GM18909 (cell line): ENCODE results near the gene UCK1.

ENCODE experiments used
- ATAC-seq: cut with Tn5 transposase; IDR thresholded peaks from one replicate; pipeline ENCODE4 v1.9.1; 2021; ENCODE audit warnings: mild to moderate bottlenecking; ENCODE audit not compliant: unreplicated experiment, poor library complexity

The UCK1 gene

DNA sequence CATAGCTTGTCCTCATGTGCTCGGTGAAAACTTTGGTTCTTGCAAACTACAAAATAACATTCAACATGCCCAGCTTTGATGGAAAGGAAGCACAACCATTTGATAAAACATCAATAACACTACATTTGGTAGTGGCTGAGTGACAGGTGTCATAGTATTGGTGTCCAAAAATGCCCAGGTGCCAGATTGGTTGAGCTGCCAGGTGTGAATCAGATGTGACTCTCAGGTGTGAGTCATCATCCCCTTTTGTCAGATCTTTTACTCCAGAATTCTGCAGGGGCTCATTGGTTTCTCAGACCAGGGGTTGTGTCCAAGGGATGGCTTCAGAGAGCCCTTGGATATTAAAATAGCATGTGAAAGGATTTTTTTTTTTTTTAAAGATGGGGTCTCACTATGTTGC is 50.8 kb downstream of the UCK1 start:
- no peak for ATAC-seq

DNA sequence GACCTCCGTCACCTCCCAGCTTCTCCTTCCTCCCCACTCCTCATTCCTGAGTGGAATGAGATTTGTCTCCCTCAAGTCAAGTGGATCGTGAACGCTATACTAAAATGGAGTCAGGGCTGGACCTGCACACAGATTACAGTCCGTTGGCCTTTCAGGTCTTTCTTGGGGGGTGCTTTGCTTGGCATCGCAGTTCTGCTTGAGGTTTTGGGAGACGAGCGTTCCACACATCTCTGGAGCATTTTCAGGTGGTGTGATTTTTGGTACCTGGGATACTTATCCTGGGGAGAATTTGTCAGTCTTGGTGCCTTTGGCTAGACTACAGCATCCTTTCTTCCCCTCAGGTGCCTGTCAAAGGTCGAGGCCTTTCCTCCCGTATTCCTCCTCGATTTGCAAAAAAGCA is 52.2 kb downstream of the UCK1 start:
- no peak for ATAC-seq

DNA sequence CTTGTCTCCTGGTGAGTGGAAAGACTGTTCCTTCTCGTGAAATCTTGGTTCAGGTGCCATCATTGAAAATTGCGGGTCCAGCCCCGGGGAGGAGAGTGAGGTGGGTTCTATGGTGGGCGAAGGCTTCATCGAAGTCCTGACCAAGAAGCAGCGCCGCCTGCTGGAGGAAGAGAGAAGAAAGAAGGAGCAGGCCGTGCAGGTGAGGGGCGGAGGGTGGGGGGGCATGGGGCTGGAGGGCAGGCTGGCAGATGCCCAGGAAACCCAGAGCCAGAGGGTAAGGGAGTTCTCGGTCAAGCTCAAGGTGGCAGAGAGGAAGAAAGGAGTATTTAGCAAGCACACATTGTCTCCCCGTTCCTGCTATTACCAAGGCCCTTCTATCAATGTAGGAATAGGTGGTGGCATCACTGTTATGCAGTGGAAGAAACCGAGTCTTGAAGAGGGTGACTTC is 52.6 kb downstream of the UCK1 start:
- no peak for ATAC-seq

DNA sequence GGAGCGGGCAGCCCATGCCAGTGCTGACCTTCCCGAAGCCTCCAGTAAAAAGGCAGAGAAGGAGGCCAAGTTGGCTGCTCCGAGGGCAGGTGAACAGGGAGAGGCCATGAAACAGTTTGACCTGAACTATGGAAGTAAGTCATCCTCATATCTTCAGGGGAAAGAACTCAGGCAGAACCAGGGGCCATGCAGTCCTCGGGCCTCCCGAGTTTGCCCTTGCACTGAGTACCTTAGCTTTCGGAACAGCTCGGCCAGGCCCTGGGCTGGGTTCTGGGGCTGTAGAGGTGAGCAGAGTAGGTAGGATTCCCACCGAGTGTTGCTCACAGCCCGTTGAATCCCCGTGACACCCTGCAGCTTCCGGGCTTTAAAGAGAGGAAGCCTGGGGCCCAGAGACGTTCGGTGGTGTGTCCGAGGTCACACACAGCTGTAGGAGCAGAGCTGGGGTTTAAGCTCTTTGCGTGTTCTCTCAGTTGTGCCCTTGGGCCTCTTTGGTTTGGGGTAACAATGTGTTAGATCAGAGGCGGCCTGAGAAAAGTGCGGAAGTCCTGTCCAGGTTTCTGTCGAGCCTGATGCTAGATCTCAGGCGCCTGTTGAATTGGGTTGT is 53.1 kb downstream of the UCK1 start:
- no peak for ATAC-seq

DNA sequence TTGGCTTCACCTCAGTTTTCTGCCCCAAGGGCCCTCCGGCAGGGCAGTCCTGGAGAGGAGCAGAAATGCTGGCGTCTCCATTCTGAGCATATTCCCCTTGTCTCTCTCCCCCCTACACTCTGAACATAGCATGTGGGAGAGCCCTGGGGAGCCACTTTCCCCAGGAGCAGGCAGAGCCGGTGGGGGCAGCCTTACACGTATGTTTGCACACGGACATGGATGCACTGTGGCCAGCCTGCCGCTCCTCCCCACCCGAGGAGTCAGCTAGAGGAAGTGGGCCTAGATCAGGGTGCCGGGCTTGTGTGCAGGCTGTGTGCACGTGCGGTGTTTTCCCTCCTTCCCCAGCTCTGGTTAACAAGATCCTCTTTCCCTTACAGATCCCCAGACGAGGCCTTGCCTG is 53.7 kb downstream of the UCK1 start:
- ATAC-seq: no peak

DNA sequence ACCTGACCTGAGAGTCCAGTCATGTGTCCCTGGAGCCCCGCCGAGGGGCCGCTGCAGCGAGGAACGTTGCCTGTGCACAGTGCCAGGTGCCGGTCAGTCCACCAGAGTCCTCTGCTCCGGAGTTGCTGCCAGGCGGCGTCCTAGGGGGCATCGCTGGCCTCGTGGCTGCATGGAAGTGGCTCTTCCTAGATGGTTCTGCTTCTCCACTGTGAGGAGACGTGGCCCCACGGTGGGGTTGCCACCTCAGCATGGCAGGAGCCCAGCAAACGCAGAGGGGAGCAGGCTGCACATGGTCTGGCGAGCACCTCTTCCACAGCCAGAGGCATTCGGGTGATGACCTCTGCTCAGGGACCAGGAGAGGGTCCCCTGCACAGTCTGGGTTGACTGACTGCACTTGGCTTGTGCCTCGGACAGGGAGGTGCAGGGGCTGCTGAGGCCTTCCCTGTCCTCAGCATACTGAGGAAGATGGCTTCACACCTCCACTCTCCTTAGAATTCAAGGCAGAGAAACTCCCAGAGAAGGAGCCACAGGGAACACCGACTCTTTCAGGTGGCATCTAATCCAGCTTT is 54.2 kb downstream of the UCK1 start:
- ATAC-seq: no peak

DNA sequence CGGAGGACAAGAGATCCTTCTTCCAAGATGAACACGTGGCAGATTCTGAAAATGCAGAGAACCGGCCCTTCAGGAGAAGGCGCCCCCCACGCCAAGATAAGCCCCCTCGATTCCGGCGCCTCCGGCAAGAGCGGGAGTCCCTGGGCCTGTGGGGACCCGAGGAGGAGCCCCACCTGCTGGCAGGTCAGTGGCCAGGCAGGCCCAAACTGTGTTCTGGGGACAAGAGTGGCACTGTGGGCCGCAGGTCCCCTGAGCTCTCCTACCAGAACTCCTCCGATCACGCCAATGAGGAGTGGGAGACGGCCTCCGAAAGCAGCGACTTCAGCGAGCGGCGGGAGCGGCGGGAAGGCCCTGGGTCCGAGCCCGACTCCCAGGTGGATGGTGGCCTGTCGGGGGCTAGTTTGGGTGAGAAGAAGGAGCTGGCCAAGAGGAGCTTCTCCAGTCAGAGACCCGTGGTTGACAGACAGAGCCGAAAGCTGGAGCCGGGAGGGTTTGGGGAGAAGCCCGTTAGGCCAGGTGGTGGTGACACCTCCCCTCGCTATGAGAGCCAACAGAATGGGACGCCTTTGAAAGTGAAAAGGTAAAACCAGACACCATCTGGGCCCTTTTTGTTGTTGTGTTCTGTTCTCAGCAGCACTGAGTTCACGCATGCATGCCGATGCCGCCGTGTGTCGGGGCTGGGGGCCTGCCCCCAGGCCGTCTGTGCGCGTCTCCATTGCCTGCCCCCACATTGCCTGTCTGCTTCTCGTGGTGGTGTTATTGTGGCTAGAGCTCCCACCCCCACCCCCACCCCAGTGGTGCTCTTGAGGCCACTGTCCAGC is 54.9 kb downstream of the UCK1 start:
- ATAC-seq: no peak

- no peak for ATAC-seq
Observed at GRCh38 chr9:131475111-131475955, 55.7 kb downstream of the UCK1 start.

DNA sequence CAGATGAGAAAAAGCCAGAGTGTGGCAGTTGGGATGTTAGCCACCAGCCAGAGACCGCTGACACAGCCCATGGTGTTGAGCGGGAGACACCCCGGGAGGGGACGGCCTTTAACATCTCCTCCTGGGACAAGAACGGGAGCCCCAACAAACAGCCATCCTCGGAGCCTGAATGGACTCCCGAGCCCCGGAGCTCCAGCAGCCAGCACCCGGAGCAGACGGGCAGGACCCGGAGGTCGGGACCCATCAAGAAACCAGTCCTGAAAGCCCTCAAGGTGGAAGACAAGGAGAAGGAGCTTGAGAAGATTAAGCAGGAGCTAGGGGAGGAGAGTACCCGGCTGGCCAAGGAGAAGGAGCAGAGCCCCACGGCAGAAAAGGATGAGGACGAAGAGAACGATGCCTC is 56.4 kb downstream of the UCK1 start:
- ATAC-seq: no peak

- no peak for ATAC-seq
Observed at GRCh38 chr9:131473891-131474290, 57.2 kb downstream of the UCK1 start.
